ENCODE results near the gene DCXR.

- TF ChIP-seq CTCF (IDR thresholded peaks at IDR 0.05) = no peak
- TF ChIP-seq POLR2A (IDR thresholded peaks at IDR 0.05) = no peak
These were observed 18.4 kb downstream of the DCXR start for GRCh38 chr17:82018989-82019689.

Measured in esophagus squamous epithelium (tissue), 4 donors.